Sigmoid colon (tissue), 4 donors: ENCODE measurements around the gene ASB4.

Experiments used
- EP300 ChIP-seq, 4 donors: sonication (generic); formaldehyde crosslinking; IDR thresholded peaks; one replicate each; pipeline ENCODE4 v1.6.1; 2017; ENCODE audit warnings: antibody characterized with exemption in 4 of 4
- POLR2A ChIP-seq, 2 donors: fragments of 450-650 bp; IDR thresholded peaks; one replicate each; pipeline ENCODE4 v1.6.1; 2016; ENCODE audit warnings: antibody characterized with exemption in 2 of 2, mild to moderate bottlenecking in 2 of 2, moderate library complexity in 2 of 2
- POLR2AphosphoS5 ChIP-seq, 4 donors: sonication (generic); formaldehyde crosslinking; IDR thresholded peaks; one replicate each; pipeline ENCODE4 v1.6.1; 2017; ENCODE audit warnings: antibody characterized with exemption in 4 of 4
- TF ChIP-seq, protein P1 (sequence below), 4 experiments: fragments of 450-650 bp in 3 of 4; fragments of 200-600 bp in 1 of 4; IDR thresholded peaks; one replicate each; pipeline ENCODE4 v1.5.1; 2016 to 2019; ENCODE audit warnings: antibody characterized with exemption in 4 of 4, mild to moderate bottlenecking in 3 of 4, moderate library complexity in 2 of 4

DNA sequence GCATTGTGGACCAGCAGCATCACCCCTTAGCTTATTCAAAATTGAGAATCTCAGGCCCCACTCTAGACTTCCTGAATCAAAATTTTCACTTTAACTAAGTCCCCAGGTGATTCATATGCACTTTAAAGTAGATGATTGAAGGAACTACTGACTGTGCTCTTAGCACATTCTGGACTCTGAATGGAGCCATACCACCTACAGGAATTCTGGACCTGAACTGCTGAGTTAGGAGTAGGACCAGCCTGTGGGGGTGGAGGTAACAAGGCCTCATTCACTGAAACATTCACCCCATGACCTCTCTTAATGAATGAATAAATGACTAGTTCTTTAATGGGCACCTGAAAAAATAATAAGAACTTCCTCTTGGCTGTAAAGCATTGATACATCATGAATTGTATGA is 103.3 kb downstream of the ASB4 start:
- TF ChIP-seq EP300 (IDR thresholded peaks at IDR 0.05) (no peak), POLR2A (IDR thresholded peaks at IDR 0.05) (no peak), POLR2AphosphoS5 (IDR thresholded peaks at IDR 0.05) (peak in 3 of 4 donors; percentile 20 to 55 (median 52))
- TF ChIP-seq, protein P1, sequence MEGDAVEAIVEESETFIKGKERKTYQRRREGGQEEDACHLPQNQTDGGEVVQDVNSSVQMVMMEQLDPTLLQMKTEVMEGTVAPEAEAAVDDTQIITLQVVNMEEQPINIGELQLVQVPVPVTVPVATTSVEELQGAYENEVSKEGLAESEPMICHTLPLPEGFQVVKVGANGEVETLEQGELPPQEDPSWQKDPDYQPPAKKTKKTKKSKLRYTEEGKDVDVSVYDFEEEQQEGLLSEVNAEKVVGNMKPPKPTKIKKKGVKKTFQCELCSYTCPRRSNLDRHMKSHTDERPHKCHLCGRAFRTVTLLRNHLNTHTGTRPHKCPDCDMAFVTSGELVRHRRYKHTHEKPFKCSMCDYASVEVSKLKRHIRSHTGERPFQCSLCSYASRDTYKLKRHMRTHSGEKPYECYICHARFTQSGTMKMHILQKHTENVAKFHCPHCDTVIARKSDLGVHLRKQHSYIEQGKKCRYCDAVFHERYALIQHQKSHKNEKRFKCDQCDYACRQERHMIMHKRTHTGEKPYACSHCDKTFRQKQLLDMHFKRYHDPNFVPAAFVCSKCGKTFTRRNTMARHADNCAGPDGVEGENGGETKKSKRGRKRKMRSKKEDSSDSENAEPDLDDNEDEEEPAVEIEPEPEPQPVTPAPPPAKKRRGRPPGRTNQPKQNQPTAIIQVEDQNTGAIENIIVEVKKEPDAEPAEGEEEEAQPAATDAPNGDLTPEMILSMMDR (IDR thresholded peaks at IDR 0.05): no peak
